Measurements from ENCODE around the gene WNT9A. TPM values are rescaled to one million over a fixed set of nuclear protein-coding genes. Genes with fewer than 3 reads are reported as not detected.

The WNT9A gene
- polyA plus RNA-seq, 1 of the 3 experiments (the other 2 are of a cell fraction), result 0.31 TPM

GRCh38 chr1:227922501-227923352 is 25.0 kb downstream of the WNT9A start:
- Histone ChIP-seq H3K27me3 (ENCODE audit: insufficient read depth) (no peaks in the 10 kb centered on the region), H3K9ac (no peak overlapping the region), H3K36me3 (replicated peaks in 1 of 2; ENCODE audit: control insufficient read depth in 1 of 2, insufficient read depth in 2 of 2, low read length in 1 of 2) (no peaks in the 10 kb centered on the region), H3F3A (replicated peaks; ENCODE audit: insufficient read depth) (no peaks in the 10 kb centered on the region), H3K9me3 (no peaks in the 10 kb centered on the region), H3K4me3 (ENCODE audit: low read depth in 2 of 2, low read length in 1 of 2) (no peak overlapping the region), H3K79me2 (ENCODE audit: insufficient read depth) (no peaks in the 10 kb centered on the region), H3K27ac (ENCODE audit: low read depth in 2 of 2, low read length in 1 of 2) (no peak overlapping the region), H4K20me1 (ENCODE audit: insufficient read depth) (no peaks in the 10 kb centered on the region), H3K4me2 (no peak overlapping the region), H2AFZ (ENCODE audit: low read depth) (no peak overlapping the region), H3K9me2 (no peaks in the 10 kb centered on the region), H3K4me1 (ENCODE audit: control insufficient read depth in 1 of 2, insufficient read depth in 2 of 2, low read depth in 1 of 2, low read length in 1 of 2) (peaks cover 0 to 11% of the 10 kb centered on the region in 2 experiments; a peak in 1 of 4 replicates)
- WGBS (ENCODE audit: low lambda C conversion rate), result 47% methylated on average over 11 of the region's 18 CpGs
- CTCF ChIA-PET, result no interaction called here
- POLR2A ChIA-PET, result no interaction called here
- DNase-seq, result no peak
- no peak for TF ChIP-seq RXRA (IDR thresholded peaks at IDR 0.05; ENCODE audit: borderline replicate concordance, low read depth)
- TF ChIP-seq FOXM1 (IDR thresholded peaks at IDR 0.05; ENCODE audit: low read depth), result no peak
- no peak for TF ChIP-seq USF1 (IDR thresholded peaks at IDR 0.05; ENCODE audit: borderline replicate concordance, low read depth)
- TF ChIP-seq CHD2 (IDR thresholded peaks at IDR 0.05; ENCODE audit: low read length, partially characterized antibody), result no peak
- no peak for TF ChIP-seq FOXJ3 (CRISPR knock-in tag; IDR thresholded peaks at IDR 0.05)
- TF ChIP-seq SIN3A (IDR thresholded peaks at IDR 0.05; ENCODE audit: borderline replicate concordance, low read depth, low read length), result no peak
- no peak for TF ChIP-seq CTCF (IDR thresholded peaks at IDR 0.05)
- no peak for TF ChIP-seq POLR2AphosphoS5 (IDR thresholded peaks at IDR 0.05; ENCODE audit: low read depth, low read length)
- TF ChIP-seq MEF2A (IDR thresholded peaks at IDR 0.05; ENCODE audit: borderline replicate concordance, low read depth), result no peak
- no peak for TF ChIP-seq EP300 (IDR thresholded peaks at IDR 0.05; ENCODE audit: borderline replicate concordance in 1 of 2, low read depth in 1 of 2, low read length in 1 of 2)
- TF ChIP-seq REST (IDR thresholded peaks at IDR 0.05; ENCODE audit: low read depth, low read length), result no peak
- TF ChIP-seq ELF1 (IDR thresholded peaks at IDR 0.05), result no peak
- no peak for TF ChIP-seq NRF1 (IDR thresholded peaks at IDR 0.05; ENCODE audit: low read depth, low read length)
- TF ChIP-seq JUND (IDR thresholded peaks at IDR 0.05), result no peak

Measured in SK-N-SH (cell line).